H7 (cell line): Measurements from ENCODE around the gene CHL1. TPM values are rescaled to one million over a fixed set of nuclear protein-coding genes. Genes with fewer than 3 reads are reported as not detected.
A peak's percentile ranks its signal among the peaks of the same experiment; 100 is the strongest.

Source experiments
- DNase-seq: peaks from one replicate; pipeline ENCODE4 v3.0.0; 2012
- H3K27me3 ChIP-seq: 2 replicates; pipeline ENCODE4 v1.6.0; 2011; ENCODE audit warnings: mild to moderate bottlenecking, low read length; ENCODE audit not compliant: control insufficient read depth, insufficient read depth
- H3K36me3 ChIP-seq: replicated peaks from 2 replicates; pipeline ENCODE4 v1.5.1; 2011; ENCODE audit warnings: low read length; ENCODE audit not compliant: control insufficient read depth, insufficient read depth
- H3K4me3 ChIP-seq: 2 replicates; pipeline ENCODE4 v1.5.1; 2011; ENCODE audit warnings: low read depth, mild to moderate bottlenecking, control low read depth, low read length, moderate library complexity; ENCODE audit not compliant: insufficient read depth
- total RNA-seq: library from RNA; depleted of rRNA; stranded (reverse); fragments of >200 nt; shearing (Covaris generic); gene quantifications from 2 replicates; pipeline ENCODE4 v1.2.3, GENCODE V29; 2014

The CHL1 gene
- total RNA-seq, 1 experiment from 2014 or later, result 0.28 TPM

DNA sequence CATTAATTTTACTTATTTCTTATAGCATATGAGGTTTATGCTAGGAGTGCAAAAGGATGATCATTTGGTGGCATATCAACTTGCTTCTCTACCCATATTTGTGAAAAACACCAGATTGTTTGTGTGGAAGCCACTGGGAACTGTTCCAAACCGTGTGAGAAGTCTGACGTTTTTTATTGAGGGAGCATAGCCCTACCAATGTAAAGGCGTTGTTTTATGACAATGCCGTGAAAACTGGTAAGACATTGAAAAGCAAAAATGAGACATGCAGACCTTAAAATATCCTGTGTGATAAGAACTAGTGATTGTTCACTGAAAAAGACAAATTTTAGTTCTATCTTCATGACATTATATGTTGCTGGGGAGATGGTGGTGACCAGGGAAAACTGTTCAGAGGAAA is 87.8 kb downstream of the CHL1 start:
- Histone ChIP-seq H3K36me3 (no peaks in the 10 kb centered on the region), H3K4me3 (no peak overlapping the region), H3K27me3 (no peaks in the 10 kb centered on the region)
- no peak for DNase-seq

DNA sequence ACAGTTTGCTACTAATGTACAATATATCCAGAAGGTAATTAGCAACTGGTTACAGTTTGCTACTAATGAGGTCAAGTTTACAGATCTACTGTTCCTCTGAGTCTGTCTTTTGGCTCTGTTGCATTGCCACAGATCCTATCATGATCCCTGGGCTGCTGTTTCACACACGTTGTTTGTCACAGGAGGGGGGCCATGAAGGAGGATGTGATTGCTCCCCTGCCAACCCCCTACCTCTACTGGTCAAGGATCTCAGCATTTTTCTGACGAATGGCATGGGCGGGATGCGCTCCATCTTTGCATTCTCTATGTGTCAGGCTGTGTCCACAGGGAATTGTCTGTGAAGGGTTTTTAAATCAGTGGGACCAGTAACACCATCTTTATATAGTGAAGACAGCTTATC is 91.9 kb downstream of the CHL1 start:
- no peak for DNase-seq
- H3K36me3 ChIP-seq, result no peaks in the 10 kb centered on the region

DNA sequence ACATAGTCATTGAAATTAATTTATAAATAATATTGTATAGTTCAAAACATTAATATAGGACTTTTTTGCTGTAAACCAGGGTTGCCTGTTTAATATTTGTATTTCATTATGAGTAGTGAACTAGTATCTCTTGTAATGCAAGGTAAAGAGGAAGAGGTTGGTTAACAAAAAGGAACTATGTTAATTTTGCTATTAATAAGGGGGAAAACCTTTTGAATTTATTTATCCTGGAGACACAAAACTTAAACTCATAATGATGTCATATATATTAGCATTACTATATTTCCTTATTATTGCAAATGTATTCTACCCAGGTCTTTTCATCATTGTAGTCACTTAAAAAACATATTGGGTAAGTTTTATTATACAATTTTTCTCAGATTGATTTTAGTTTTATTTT is 94.5 kb downstream of the CHL1 start:
- H3K4me3 ChIP-seq, result no peak overlapping the region
- no peaks in the 10 kb centered on the region for H3K36me3 ChIP-seq
- no peak for DNase-seq
- H3K27me3 ChIP-seq, result no peaks in the 10 kb centered on the region

More for the DNA sequence above, 91.9 kb downstream of the CHL1 start:
- no peaks in the 10 kb centered on the region for H3K27me3 ChIP-seq
- H3K4me3 ChIP-seq, result no peak overlapping the region

DNA sequence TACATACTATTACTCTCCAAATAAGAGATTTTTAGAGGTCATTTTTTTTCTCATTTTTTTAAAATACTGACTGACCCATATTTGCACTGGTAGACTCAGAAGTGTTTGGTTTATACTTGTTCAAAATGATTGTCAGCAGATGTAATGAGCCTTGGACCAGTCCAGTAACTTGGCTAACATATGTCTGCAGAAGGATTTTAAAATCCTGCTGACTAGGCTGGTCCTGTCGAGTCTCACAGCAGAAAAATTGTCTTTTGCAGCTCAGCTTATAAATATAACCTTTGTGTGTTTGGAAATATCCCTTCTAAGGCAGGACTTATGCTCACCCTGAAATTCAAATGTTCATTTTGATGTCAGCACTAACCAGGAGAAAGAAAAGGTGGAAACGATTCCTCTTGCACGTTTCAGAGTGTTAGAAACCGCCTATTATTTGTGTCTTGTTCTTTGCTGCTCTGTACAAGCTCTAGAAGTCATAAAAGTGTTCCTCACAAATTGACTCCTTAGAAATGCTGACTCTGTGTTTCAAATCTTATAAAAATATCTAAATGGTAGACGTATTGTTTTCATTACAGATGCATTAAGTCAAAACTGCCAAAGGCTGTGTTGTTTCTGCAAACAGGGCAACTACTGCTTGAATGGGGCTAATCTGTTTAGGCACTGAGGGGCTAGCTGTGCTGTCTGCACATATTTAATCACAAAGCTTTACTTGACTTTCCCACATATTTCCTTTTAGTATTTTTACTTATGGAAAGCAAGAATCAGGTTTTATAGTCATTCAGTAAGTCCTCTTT is 95.3 kb downstream of the CHL1 start:
- no peak overlapping the region for H3K4me3 ChIP-seq
- H3K27me3 ChIP-seq, result no peaks in the 10 kb centered on the region
- no peaks in the 10 kb centered on the region for H3K36me3 ChIP-seq
- DNase-seq, result no peak

DNA sequence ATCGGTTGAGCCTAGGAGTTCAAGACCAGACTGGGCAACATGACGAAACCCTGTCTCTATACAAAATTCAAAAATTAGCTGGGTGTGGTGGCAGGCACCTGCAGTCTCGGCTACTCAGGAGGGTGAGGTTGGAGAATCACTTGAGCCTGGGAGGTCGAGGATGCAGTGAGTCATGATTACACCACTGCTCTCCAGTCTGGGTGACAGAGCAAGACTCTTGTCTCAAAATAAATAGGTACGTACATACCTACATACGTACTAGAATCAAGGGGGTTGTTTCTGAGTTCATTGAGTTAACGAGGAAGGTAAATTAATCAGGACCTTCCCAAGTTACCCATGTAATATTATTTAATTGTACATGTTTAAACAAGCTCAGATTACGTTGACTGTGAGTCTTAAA is 97.5 kb downstream of the CHL1 start:
- no peak for DNase-seq
- H3K4me3 ChIP-seq, result no peak overlapping the region
- H3K27me3 ChIP-seq, result no peaks in the 10 kb centered on the region
- no peaks in the 10 kb centered on the region for H3K36me3 ChIP-seq

DNA sequence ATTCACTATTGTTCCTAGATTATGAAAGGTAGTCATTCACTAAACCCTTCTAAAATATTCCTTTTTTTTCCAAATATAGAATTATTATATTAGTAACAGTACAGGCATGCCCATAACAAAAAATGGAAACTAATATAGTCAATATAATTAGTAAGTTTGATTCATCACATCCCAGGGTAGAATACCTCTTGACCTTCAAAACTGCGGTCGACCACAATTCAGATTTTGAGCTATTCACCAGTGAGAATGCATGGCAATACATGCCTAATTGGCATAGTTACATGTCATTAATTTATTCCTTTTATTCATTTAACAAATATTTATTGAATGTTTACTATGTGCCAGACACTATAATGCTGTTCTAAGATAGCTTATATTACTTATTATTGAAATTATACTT is 98.0 kb downstream of the CHL1 start:
- H3K4me3 ChIP-seq, result no peak overlapping the region
- H3K27me3 ChIP-seq, result no peaks in the 10 kb centered on the region
- H3K36me3 ChIP-seq, result no peaks in the 10 kb centered on the region
- DNase-seq, result no peak

DNA sequence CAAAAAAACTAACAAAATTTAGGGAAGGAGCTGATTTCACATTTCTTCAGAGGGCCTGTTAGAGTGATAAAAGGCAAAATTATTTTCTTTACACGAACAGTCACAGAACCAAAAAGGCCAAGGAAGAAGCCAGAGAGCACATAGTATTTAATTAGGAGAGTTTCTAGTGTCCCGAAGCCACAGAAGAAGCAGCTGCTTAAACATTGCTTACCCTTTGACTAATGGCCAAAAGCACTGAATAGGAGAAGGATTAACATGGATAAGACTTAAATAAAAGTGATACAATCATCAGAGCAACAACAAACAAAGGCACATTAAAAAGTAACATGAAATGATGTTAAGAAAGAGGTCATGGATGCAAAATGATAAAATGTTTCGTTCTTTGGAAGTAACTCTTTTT is 98.6 kb downstream of the CHL1 start:
- no peak for DNase-seq
- no peaks in the 10 kb centered on the region for H3K27me3 ChIP-seq
- no peaks in the 10 kb centered on the region for H3K36me3 ChIP-seq
- H3K4me3 ChIP-seq, result no peak overlapping the region

DNA sequence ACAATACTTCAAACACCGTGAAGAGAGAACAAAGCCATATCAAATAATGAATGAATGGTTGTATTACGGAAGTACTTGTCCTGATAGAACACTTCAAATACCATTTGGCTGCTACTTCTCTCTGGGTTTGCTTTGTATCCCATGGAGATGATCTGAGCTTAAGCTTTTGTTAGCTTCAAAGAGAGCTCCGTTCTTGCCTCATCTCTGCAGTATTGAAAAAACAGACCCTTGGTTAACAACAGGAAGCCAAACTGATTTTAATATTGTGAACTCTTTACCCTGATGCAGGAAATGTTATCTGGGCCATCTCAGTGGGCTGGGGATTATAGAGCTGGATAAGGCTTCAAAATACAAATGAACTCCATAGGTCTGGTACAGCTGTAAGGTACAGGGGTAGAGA is 101.0 kb downstream of the CHL1 start:
- H3K4me3 ChIP-seq, result no peak overlapping the region
- H3K27me3 ChIP-seq, result no peaks in the 10 kb centered on the region; the same call in 1 of the 2 replicates
- no peak for DNase-seq
- no peaks in the 10 kb centered on the region for H3K36me3 ChIP-seq

DNA sequence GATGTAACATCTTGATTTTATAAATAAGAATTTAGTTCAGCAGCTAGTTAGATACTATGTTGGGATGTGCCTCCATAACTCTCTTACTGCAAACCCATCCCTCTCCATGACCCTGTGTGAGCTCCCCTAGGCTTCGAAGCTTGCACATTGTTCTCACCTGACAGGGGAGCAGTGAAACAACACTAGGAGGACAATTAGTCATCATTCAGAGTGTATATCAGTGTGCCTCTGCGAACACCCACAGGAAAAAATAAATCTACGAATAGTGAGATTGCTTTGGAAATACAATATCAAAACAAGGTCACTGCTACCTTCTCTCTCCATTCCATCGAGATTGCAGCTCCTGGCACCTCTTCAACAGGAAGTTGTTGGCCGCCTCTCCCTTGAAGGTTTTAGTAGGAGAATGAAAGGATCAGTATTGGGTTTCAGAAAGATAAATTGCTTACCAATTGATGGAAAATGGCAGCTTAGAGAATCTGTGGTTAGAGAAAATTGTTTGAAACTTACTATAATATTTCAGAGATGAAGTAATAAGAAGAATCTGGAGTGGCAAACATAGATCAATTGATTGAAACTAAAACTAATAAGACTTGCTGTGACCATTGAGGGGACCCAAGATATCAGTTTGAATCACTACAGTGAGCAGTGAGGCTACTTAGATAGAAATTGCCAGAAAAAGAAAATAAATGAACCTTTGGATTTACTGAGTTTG is 103.2 kb downstream of the CHL1 start:
- DNase-seq, result no peak
- no peaks in the 10 kb centered on the region for H3K36me3 ChIP-seq
- no peaks in the 10 kb centered on the region; the same call in 1 of the 2 replicates for H3K27me3 ChIP-seq
- no peak overlapping the region for H3K4me3 ChIP-seq

DNA sequence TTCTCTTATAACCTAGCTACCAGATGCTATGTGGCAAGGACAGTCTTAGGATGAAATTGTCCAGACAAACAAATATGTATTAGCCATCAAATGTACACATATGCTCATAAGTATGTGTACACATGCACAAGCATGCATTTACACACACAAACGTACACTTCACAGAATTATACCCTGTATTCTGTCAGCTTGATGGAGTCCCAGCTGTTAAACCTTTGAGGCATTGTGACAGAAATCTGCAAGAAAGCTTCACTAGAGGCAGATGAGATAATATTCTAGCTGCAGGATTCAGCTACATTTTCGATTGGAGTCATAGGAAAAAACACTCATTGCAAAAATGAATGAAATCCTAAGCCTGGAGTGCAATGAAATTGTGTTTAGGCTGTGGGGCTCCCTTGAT is 110.6 kb downstream of the CHL1 start:
- no peak overlapping the region for H3K4me3 ChIP-seq
- H3K36me3 ChIP-seq, result no peaks in the 10 kb centered on the region
- DNase-seq, result no peak
- H3K27me3 ChIP-seq, result no peaks in the 10 kb centered on the region; the same call in 1 of the 2 replicates

DNA sequence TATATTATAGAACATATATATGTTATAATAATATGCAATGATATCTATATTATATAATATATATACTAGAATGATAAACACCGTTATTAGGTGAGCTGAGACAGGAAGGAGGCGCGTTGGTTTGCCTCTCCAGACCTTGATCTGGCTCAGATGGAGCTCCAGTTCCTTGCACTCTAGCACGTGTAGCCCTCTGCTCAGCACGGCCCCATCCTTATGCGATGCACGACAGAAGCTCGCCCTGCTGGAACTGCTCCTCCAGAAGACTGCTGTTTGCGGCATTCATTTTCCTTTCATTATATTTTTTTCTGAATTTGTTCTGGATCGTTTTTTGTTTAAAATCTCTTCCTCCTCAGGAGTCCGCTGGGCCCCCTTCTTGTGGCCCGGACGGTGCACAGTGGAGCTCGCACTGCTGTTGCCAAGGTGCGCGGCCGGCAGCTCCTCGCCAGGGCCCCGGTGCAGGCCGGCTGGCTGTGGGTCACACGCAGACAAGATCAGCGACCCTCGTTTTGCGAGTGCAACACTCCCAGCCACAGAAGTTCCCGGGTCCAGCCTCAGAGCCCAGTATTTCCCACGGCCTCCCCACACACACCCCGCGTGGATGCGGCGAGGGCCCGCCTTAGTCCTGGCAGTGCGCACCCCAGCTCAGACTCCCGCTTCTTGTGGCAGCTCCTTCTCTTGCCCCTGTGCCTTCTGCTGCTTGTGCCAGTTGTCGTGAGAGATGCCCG is 112.2 kb downstream of the CHL1 start:
- Histone ChIP-seq H3K4me3 (no peak overlapping the region), H3K27me3 (no peaks in the 10 kb centered on the region; the same call in 1 of the 2 replicates), H3K36me3 (no peaks in the 10 kb centered on the region)
- DNase-seq, result peak; percentile 21

DNA sequence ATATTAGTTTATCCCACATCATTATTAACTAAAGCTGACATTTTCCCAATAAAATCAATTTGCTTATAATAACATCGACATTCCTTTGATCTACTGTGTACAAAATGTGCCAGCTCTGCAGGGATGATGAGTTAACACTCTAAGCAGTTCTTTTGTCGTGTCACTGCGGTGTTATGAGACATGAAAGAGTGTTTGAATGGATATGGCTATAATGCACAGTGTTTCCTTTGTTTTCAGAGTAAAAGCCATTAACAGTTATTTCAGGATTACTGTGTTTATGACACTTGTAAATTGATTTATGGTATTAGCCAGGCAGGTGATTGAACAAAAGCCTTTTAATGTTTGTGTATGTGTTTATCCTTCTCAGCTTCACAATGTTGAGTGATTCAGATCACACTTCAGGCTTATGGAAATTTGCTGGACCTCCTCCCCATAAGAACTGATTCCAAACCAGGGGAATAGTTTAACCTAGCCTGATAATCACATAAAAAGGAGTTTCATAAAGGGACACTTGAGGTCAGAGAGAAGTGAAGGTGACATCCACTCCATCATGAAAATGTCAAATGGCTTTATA is 115.7 kb downstream of the CHL1 start:
- Histone ChIP-seq H3K36me3 (no peaks in the 10 kb centered on the region), H3K27me3 (no peaks in the 10 kb centered on the region; the same call in 1 of the 2 replicates), H3K4me3 (no peak overlapping the region)
- no peak for DNase-seq

DNA sequence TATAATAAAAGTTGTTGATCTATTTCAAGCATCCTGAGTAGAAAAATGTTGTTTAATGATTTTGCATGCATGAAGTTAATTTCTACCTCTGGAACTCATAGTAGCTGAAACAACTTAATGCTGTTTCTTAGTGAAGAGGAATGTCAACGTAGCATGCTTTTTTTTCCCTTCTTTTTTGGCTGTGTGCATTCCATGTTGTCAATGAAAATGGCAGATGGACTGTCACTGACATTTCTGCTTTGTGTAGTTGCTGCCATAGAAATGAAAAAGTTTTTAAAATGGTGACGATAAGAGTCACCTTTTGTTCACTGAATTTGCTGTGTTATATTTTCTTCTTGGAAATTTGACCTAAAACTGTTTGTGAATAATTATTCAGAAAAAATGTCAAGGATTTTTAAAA is 116.3 kb downstream of the CHL1 start:
- no peak for DNase-seq
- Histone ChIP-seq H3K4me3 (no peak overlapping the region), H3K36me3 (no peaks in the 10 kb centered on the region), H3K27me3 (no peaks in the 10 kb centered on the region; the same call in 1 of the 2 replicates)

DNA sequence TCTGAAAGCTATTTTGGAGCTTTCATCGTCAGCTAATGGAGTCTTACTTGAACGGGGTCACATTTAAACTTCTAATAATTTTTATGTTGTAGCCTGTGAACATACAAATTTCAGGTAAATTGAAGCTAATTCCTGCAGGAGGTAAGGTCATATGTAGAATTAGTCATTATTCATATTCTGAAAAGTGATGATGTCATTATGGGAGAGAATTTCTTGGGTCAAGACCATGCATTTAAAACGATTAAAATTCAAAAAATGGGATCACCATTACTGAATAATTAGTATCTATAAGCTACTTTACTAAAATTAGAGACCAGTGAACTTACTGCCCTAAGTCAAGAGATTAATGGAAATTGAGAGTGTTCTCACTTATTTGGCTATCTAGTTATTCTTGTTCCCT is 120.4 kb downstream of the CHL1 start:
- H3K27me3 ChIP-seq, result no peaks in the 10 kb centered on the region
- H3K4me3 ChIP-seq, result no peak overlapping the region
- no peaks in the 10 kb centered on the region for H3K36me3 ChIP-seq
- DNase-seq, result no peak
